SK-N-SH treated with all-trans-retinoic acid at 6 μM for 48 hours (cell line): ENCODE measurements around the gene ADGB.
"Not testable (repeated sequence)": the region's sequence is repeated elsewhere in the genome, so short reads cannot be mapped to it uniquely, and the experiment has no call there.

Source experiments
- ATAC-seq: fragments of 200-7000 bp; cut with Tn5 transposase; 3 replicates; pipeline ENCODE4 v1.9.1; 2020; ENCODE audit warnings: mild to moderate bottlenecking, moderate library complexity
- ARNTL ChIP-seq: fragments of 450-650 bp; formaldehyde crosslinking; IDR thresholded peaks from 2 replicates; pipeline ENCODE4 v1.5.0; 2020; ENCODE audit warnings: low read depth, mild to moderate bottlenecking, moderate library complexity, borderline replicate concordance
- BACH2 ChIP-seq: fragments of 250-450 bp; sonication (Bioruptor Pico); IDR thresholded peaks from 2 replicates; pipeline ENCODE4 v1.9.0; 2021; ENCODE audit warnings: mild to moderate bottlenecking, borderline replicate concordance
- CSDC2 ChIP-seq: fragments of 250-450 bp; sonication (Bioruptor Pico); IDR thresholded peaks from 2 replicates; pipeline ENCODE4 v1.5.0; 2020; ENCODE audit warnings: mild to moderate bottlenecking, moderate library complexity
- ESRRG ChIP-seq: fragments of 250-450 bp; sonication (Bioruptor Pico); IDR thresholded peaks from 2 replicates; pipeline ENCODE4 v1.6.1; 2021; ENCODE audit warnings: mild to moderate bottlenecking
- GLIS3 ChIP-seq: fragments of 250-450 bp; sonication (Bioruptor Pico); IDR thresholded peaks from 2 replicates; pipeline ENCODE4 v1.5.0; 2020; ENCODE audit warnings: mild to moderate bottlenecking, moderate library complexity
- ISL1 ChIP-seq: fragments of 250-450 bp; sonication (Bioruptor Pico); IDR thresholded peaks from 2 replicates; pipeline ENCODE4 v2.1.2; 2022; ENCODE audit warnings: mild to moderate bottlenecking, moderate library complexity
- OSR1 ChIP-seq: fragments of 250-450 bp; sonication (Bioruptor Pico); IDR thresholded peaks from 2 replicates; pipeline ENCODE4 v1.8.0; 2022; ENCODE audit warnings: moderate library complexity, mild to moderate bottlenecking, inconsistent platforms
- PATZ1 ChIP-seq: fragments of 250-450 bp; sonication (Bioruptor Pico); IDR thresholded peaks from 2 replicates; pipeline ENCODE4 v1.8.0; 2020; ENCODE audit warnings: mild to moderate bottlenecking, moderate library complexity, borderline replicate concordance
- POU6F1 ChIP-seq: fragments of 250-450 bp; sonication (Bioruptor Pico); IDR thresholded peaks from 2 replicates; pipeline ENCODE4 v1.8.0; 2021; ENCODE audit warnings: low read depth, mild to moderate bottlenecking, moderate library complexity, borderline replicate concordance
- PPARA ChIP-seq: fragments of 250-450 bp; sonication (Bioruptor Pico); IDR thresholded peaks from 2 replicates; pipeline ENCODE4 v1.5.0; 2020; ENCODE audit warnings: mild to moderate bottlenecking, borderline replicate concordance
- RARB ChIP-seq: fragments of 250-450 bp; sonication (Bioruptor Pico); IDR thresholded peaks from 2 replicates; pipeline ENCODE4 v1.8.0; 2021; ENCODE audit warnings: mild to moderate bottlenecking, moderate library complexity
- SNAI2 ChIP-seq: fragments of 250-450 bp; sonication (Bioruptor Pico); IDR thresholded peaks from 2 replicates; pipeline ENCODE4 v1.5.0; 2020; ENCODE audit warnings: mild to moderate bottlenecking, moderate library complexity
- TOX ChIP-seq: fragments of 250-450 bp; sonication (Bioruptor Pico); IDR thresholded peaks from 2 replicates; pipeline ENCODE4 v1.8.0; 2021; ENCODE audit warnings: mild to moderate bottlenecking, moderate library complexity, borderline replicate concordance
- TSHZ2 ChIP-seq: fragments of 250-450 bp; sonication (Bioruptor Pico); IDR thresholded peaks from 2 replicates; pipeline ENCODE4 v1.5.0; 2020; ENCODE audit warnings: mild to moderate bottlenecking, moderate library complexity
- ZC3H10 ChIP-seq: fragments of 250-450 bp; sonication (Bioruptor Pico); IDR thresholded peaks from 2 replicates; pipeline ENCODE4 v1.5.1; 2021; ENCODE audit warnings: mild to moderate bottlenecking, moderate library complexity
- ZFP3 ChIP-seq: fragments of 250-450 bp; sonication (Bioruptor Pico); IDR thresholded peaks from 2 replicates; pipeline ENCODE4 v1.5.0; 2020; ENCODE audit warnings: mild to moderate bottlenecking, moderate library complexity
- ZFP30 ChIP-seq: fragments of 450-650 bp; formaldehyde crosslinking; IDR thresholded peaks from 2 replicates; pipeline ENCODE4 v1.5.0; 2022; ENCODE audit warnings: mild to moderate bottlenecking, moderate library complexity
- ZNF565 ChIP-seq: fragments of 450-650 bp; formaldehyde crosslinking; conservative IDR thresholded peaks from 2 replicates; pipeline ENCODE4 v1.5.0; 2020; ENCODE audit warnings: low read depth, mild to moderate bottlenecking, moderate library complexity
- ZNF70 ChIP-seq: fragments of 450-650 bp; formaldehyde crosslinking; IDR thresholded peaks from 2 replicates; pipeline ENCODE4 v1.5.0; 2020; ENCODE audit warnings: mild to moderate bottlenecking, moderate library complexity
- ZNF8 ChIP-seq: fragments of 450-650 bp; formaldehyde crosslinking; IDR thresholded peaks from 2 replicates; pipeline ENCODE4 v1.5.0; 2020; ENCODE audit warnings: mild to moderate bottlenecking, moderate library complexity
- TF ChIP-seq, protein P1 (sequence below): fragments of 250-450 bp; sonication (Bioruptor Pico); IDR thresholded peaks from 2 replicates; pipeline ENCODE4 v1.5.1; 2020; ENCODE audit warnings: low read depth, mild to moderate bottlenecking, moderate library complexity

ADGB gene

DNA sequence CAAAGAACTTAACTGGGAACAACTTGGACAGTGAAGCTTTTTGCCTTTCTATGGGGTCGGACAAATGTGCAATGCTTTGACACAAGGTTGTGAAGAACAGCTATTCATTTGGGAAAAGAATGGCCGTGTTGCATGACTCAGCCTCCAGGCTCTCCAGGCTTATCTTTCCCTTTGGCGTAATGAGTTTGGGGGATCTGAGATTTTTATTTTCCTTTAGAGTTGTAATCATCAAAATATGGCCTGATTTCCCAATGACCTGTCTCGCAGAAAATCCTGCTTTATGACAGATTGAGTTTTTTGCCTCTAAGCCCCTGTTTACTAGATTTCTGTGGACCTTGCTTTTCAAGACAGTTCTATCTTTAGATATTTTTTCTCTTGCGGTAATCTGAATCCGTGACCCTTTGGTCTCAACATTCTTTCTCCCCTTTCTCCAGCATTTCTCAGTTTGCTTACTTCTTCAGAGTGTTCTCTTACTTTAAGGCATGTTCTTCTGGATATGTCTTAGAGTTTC is 214.1 kb downstream of the ADGB start:
- not testable (repeated sequence) for ATAC-seq
- TF ChIP-seq ISL1 (CRISPR knock-in tag), result peak; percentile 24; the same call in 1 of the 2 replicates
- TF ChIP-seq, all 23 proteins: peak for 1; not testable (repeated sequence) for 22

DNA sequence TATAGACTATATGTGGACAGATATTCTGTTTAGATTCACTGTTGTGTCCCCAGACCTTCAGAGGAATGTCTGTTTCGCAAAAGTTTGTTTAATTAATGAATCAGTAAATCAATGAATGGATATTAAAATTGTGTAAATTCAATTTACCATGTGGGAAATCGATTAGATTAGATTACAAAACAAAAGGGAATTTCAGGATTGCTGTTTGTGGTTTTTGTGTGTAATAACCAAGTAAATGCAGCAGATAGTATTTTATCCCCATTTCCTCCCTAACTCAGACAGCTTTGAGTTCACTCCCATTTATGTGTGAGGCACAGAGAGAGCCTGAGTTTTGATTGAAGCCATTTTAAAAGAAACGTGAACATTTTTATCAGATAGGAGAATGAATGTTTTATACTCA is 214.8 kb downstream of the ADGB start:
- peak; percentile 28; the same call in 1 of the 3 replicates for ATAC-seq
- TF ChIP-seq ESRRG (CRISPR knock-in tag) (no peak), RARB (CRISPR knock-in tag) (no peak), GLIS3 (CRISPR knock-in tag) (no peak), ZNF8 (CRISPR knock-in tag) (no peak), ZFP3 (CRISPR knock-in tag) (no peak), TOX (no peak), ZNF70 (CRISPR knock-in tag) (no peak), CSDC2 (CRISPR knock-in tag) (no peak), ISL1 (CRISPR knock-in tag) (peak; percentile 67), SNAI2 (CRISPR knock-in tag) (no peak), ZC3H10 (CRISPR knock-in tag) (no peak), ZFP30 (no peak), POU6F1 (no peak), OSR1 (CRISPR knock-in tag) (no peak), PATZ1 (CRISPR knock-in tag) (peak; percentile 40; the same call in 1 of the 2 replicates), ARNTL (CRISPR knock-in tag) (no peak)
- TF ChIP-seq, protein P1, sequence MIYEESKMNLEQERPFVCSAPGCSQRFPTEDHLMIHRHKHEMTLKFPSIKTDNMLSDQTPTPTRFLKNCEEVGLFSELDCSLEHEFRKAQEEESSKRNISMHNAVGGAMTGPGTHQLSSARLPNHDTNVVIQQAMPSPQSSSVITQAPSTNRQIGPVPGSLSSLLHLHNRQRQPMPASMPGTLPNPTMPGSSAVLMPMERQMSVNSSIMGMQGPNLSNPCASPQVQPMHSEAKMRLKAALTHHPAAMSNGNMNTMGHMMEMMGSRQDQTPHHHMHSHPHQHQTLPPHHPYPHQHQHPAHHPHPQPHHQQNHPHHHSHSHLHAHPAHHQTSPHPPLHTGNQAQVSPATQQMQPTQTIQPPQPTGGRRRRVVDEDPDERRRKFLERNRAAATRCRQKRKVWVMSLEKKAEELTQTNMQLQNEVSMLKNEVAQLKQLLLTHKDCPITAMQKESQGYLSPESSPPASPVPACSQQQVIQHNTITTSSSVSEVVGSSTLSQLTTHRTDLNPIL, result no peak

DNA sequence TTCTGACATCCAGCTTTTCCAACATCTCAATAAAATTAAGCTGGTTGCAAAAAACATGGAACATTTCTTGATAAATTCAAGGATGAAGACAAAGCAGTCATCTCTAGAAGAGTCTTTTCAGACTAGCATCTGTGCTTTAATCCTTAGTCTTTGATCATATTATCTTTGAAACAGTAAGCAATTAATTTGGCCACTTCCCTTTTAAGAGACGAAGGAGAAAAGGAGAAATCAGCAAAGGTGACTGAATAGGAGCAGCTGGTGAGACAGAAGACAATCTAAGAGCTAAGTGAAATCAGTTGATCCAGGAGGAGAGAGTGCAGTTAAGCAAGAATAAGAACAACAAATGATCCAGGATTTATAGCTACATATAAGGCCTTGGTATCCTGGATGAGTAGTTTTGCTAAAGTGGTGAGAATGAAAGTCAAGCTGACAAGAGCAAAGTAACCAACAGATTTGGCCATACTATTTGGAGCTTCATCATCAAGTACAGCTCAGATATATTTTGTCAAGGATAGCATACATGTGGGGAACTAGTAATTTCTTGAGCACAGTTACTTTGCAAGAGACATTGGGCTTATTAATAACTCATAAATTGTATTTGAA is 215.5 kb downstream of the ADGB start:
- TF ChIP-seq RARB (CRISPR knock-in tag) (no peak), ZNF8 (CRISPR knock-in tag) (no peak), PPARA (CRISPR knock-in tag) (no peak), BACH2 (CRISPR knock-in tag) (no peak), TOX (no peak), ISL1 (CRISPR knock-in tag) (no peak), ZNF70 (CRISPR knock-in tag) (no peak), ARNTL (CRISPR knock-in tag) (no peak), OSR1 (CRISPR knock-in tag) (no peak), ESRRG (CRISPR knock-in tag) (no peak), ZFP3 (CRISPR knock-in tag) (no peak), GLIS3 (CRISPR knock-in tag) (no peak), ZC3H10 (CRISPR knock-in tag) (no peak), PATZ1 (CRISPR knock-in tag) (no peak), ZFP30 (no peak), POU6F1 (no peak), ZNF565 (no peak), TSHZ2 (CRISPR knock-in tag) (no peak)
- TF ChIP-seq, protein P1, result no peak
- TF ChIP-seq, all 23 proteins: peak for 0
- no peak for ATAC-seq

DNA sequence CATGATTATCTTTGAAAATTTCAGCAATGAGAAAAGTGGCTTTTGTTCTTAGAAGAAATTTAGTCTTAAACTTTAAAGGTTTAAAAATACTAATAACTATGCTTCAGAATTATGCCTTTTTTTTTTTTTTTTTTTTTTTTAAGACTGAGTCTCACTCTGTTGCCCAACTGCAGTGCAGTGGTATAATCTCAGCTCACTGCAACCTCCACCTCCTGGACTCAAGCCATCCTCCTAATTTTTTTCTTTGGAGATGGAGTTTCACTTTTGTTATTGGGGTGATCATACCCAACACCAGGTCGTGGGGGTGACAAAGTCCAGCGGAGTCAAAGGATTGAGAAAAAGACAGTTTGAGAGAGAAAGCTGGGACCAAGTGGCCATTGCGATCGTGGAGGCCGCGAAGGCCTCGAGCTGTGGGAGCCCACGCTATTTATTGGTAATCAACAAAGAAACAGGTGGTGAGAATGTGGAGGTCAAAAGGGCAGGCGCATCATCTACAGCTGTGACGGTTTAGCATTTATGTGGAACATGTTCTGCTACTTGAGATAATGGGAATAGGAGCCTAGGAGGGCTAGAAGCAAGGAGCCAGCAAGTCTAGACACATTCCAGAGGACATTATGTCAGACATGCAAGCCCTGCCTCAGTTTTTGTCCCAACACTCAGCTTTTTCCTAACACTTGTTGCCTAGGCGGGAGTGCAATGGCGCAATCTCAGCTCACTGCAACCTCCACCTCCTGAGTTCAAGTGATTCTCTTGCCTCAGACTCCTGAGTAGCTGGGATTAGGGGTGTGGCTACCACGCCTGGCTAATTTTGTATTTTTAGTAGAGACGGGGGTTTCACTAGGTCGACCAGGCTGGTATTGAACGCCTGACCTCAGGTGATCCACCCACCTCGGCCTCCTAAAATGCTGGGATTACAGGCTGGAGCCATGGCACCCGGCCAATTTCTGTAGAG is 217.0 kb downstream of the ADGB start:
- not testable (repeated sequence) for ATAC-seq
